SK-N-SH treated with all-trans-retinoic acid at 6 μM for 48 hours (cell line): Measurements from ENCODE around the gene NEUROD4.
A peak's percentile ranks its signal among the peaks of the same experiment; 100 is the strongest.

Source experiments
- ATAC-seq: fragments of 200-7000 bp; cut with Tn5 transposase; 3 replicates; pipeline ENCODE4 v1.9.1; 2020; ENCODE audit warnings: mild to moderate bottlenecking, moderate library complexity
- ARNTL ChIP-seq: fragments of 450-650 bp; formaldehyde crosslinking; IDR thresholded peaks from 2 replicates; pipeline ENCODE4 v1.5.0; 2020; ENCODE audit warnings: low read depth, mild to moderate bottlenecking, moderate library complexity, borderline replicate concordance
- BACH2 ChIP-seq: fragments of 250-450 bp; sonication (Bioruptor Pico); IDR thresholded peaks from 2 replicates; pipeline ENCODE4 v1.9.0; 2021; ENCODE audit warnings: mild to moderate bottlenecking, borderline replicate concordance
- CSDC2 ChIP-seq: fragments of 250-450 bp; sonication (Bioruptor Pico); IDR thresholded peaks from 2 replicates; pipeline ENCODE4 v1.5.0; 2020; ENCODE audit warnings: mild to moderate bottlenecking, moderate library complexity
- CSRNP3 ChIP-seq: fragments of 250-450 bp; sonication (Bioruptor Pico); IDR thresholded peaks from 2 replicates; pipeline ENCODE4 v1.5.1; 2021; ENCODE audit warnings: mild to moderate bottlenecking, moderate library complexity
- ESRRG ChIP-seq: fragments of 250-450 bp; sonication (Bioruptor Pico); IDR thresholded peaks from 2 replicates; pipeline ENCODE4 v1.6.1; 2021; ENCODE audit warnings: mild to moderate bottlenecking
- GLIS3 ChIP-seq: fragments of 250-450 bp; sonication (Bioruptor Pico); IDR thresholded peaks from 2 replicates; pipeline ENCODE4 v1.5.0; 2020; ENCODE audit warnings: mild to moderate bottlenecking, moderate library complexity
- ISL1 ChIP-seq: fragments of 250-450 bp; sonication (Bioruptor Pico); IDR thresholded peaks from 2 replicates; pipeline ENCODE4 v2.1.2; 2022; ENCODE audit warnings: mild to moderate bottlenecking, moderate library complexity
- OSR1 ChIP-seq: fragments of 250-450 bp; sonication (Bioruptor Pico); IDR thresholded peaks from 2 replicates; pipeline ENCODE4 v1.8.0; 2022; ENCODE audit warnings: moderate library complexity, mild to moderate bottlenecking, inconsistent platforms
- PATZ1 ChIP-seq: fragments of 250-450 bp; sonication (Bioruptor Pico); IDR thresholded peaks from 2 replicates; pipeline ENCODE4 v1.8.0; 2020; ENCODE audit warnings: mild to moderate bottlenecking, moderate library complexity, borderline replicate concordance
- PPARA ChIP-seq: fragments of 250-450 bp; sonication (Bioruptor Pico); IDR thresholded peaks from 2 replicates; pipeline ENCODE4 v1.5.0; 2020; ENCODE audit warnings: mild to moderate bottlenecking, borderline replicate concordance
- RARB ChIP-seq: fragments of 250-450 bp; sonication (Bioruptor Pico); IDR thresholded peaks from 2 replicates; pipeline ENCODE4 v1.8.0; 2021; ENCODE audit warnings: mild to moderate bottlenecking, moderate library complexity
- SNAI2 ChIP-seq: fragments of 250-450 bp; sonication (Bioruptor Pico); IDR thresholded peaks from 2 replicates; pipeline ENCODE4 v1.5.0; 2020; ENCODE audit warnings: mild to moderate bottlenecking, moderate library complexity
- TCF4 ChIP-seq: fragments of 250-450 bp; sonication (Bioruptor Pico); IDR thresholded peaks from 2 replicates; pipeline ENCODE4 v1.8.0; 2021; ENCODE audit warnings: mild to moderate bottlenecking, moderate library complexity, borderline replicate concordance
- TOX ChIP-seq: fragments of 250-450 bp; sonication (Bioruptor Pico); IDR thresholded peaks from 2 replicates; pipeline ENCODE4 v1.8.0; 2021; ENCODE audit warnings: mild to moderate bottlenecking, moderate library complexity, borderline replicate concordance
- ZC3H10 ChIP-seq: fragments of 250-450 bp; sonication (Bioruptor Pico); IDR thresholded peaks from 2 replicates; pipeline ENCODE4 v1.5.1; 2021; ENCODE audit warnings: mild to moderate bottlenecking, moderate library complexity
- ZFP3 ChIP-seq: fragments of 250-450 bp; sonication (Bioruptor Pico); IDR thresholded peaks from 2 replicates; pipeline ENCODE4 v1.5.0; 2020; ENCODE audit warnings: mild to moderate bottlenecking, moderate library complexity
- ZFP30 ChIP-seq: fragments of 450-650 bp; formaldehyde crosslinking; IDR thresholded peaks from 2 replicates; pipeline ENCODE4 v1.5.0; 2022; ENCODE audit warnings: mild to moderate bottlenecking, moderate library complexity
- ZNF565 ChIP-seq: fragments of 450-650 bp; formaldehyde crosslinking; conservative IDR thresholded peaks from 2 replicates; pipeline ENCODE4 v1.5.0; 2020; ENCODE audit warnings: low read depth, mild to moderate bottlenecking, moderate library complexity
- TF ChIP-seq, protein P1 (sequence below): fragments of 250-450 bp; sonication (Bioruptor Pico); IDR thresholded peaks from 2 replicates; pipeline ENCODE4 v1.5.0; 2020; ENCODE audit warnings: mild to moderate bottlenecking, moderate library complexity
- TF ChIP-seq, protein P2 (sequence below): fragments of 250-450 bp; sonication (Bioruptor Pico); IDR thresholded peaks from 2 replicates; pipeline ENCODE4 v1.5.1; 2020; ENCODE audit warnings: low read depth, mild to moderate bottlenecking, moderate library complexity

Gene NEUROD4

DNA sequence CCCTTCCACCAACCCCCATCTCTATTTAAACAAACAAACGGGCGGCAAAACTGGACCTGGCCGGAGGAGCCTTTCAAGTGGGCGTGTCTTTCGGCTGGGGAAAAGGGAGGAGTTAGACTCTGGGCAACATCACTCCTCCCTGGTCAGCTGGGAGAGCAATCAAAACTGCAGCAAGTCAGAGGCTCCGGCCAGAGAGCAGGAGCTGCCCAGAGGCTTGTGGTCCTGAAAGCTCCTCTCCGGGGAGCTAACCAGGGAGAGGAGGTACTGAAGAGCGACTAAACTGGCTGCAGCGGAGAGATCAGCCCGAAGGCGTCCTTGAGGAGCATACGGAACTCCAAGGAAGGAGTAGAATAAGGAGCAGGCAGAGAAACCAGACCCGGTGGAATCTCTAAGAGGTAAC, at the start of gene NEUROD4:
Gene NEUROD4 (plus strand): TSS at position 191 of the 400 bp plus-strand sequence. CDS start 6,466 bp downstream, outside the sequence.
- no peak for TF ChIP-seq OSR1
- peak; percentile 86; the same call in 1 of the 2 replicates for TF ChIP-seq CSDC2 (CRISPR knock-in tag)
- no peak for TF ChIP-seq ZC3H10 (CRISPR knock-in tag)
- peak; percentile 32; the same call in 1 of the 2 replicates for TF ChIP-seq ZFP30
- peak; percentile 26; the same call in 1 of the 2 replicates for TF ChIP-seq SNAI2 (CRISPR knock-in tag)
- TF ChIP-seq ZFP3 (CRISPR knock-in tag) = 0 out of 2 replicates have a peak, but pooled peaks have one; percentile 60
- peak; percentile 97 for ATAC-seq

DNA sequence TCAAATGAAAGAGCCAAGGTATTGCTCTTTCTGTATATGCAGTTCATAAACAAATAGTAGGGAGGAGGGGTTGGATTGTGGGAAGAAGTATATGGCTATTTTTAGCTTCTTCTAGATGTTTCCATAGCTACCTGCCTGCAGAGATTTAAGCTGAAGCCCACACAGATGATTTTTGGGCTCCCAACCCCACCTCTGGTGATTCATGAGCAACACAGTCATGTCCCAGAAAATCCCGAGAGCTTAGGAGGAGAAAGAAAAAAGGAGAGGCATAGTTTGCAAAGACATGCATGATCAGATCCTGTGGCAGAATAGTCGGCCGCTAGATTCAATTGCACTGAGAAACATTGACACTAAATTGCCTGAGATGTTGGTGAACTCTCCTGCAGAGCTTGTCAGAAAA, 49.0 kb upstream of the NEUROD4 start:
- no peak for ATAC-seq
- TF ChIP-seq PPARA (CRISPR knock-in tag) = no peak
- TF ChIP-seq TOX (CRISPR knock-in tag) = no peak
- TF ChIP-seq ARNTL (CRISPR knock-in tag) = no peak
- no peak for TF ChIP-seq ZNF565 (CRISPR knock-in tag)
- TF ChIP-seq ZFP3 (CRISPR knock-in tag) = no peak
- no peak for TF ChIP-seq PATZ1 (CRISPR knock-in tag)
- no peak for TF ChIP-seq ISL1 (CRISPR knock-in tag)
- TF ChIP-seq GLIS3 (CRISPR knock-in tag) = no peak
- TF ChIP-seq ZFP30 = no peak
- TF ChIP-seq, protein P1, sequence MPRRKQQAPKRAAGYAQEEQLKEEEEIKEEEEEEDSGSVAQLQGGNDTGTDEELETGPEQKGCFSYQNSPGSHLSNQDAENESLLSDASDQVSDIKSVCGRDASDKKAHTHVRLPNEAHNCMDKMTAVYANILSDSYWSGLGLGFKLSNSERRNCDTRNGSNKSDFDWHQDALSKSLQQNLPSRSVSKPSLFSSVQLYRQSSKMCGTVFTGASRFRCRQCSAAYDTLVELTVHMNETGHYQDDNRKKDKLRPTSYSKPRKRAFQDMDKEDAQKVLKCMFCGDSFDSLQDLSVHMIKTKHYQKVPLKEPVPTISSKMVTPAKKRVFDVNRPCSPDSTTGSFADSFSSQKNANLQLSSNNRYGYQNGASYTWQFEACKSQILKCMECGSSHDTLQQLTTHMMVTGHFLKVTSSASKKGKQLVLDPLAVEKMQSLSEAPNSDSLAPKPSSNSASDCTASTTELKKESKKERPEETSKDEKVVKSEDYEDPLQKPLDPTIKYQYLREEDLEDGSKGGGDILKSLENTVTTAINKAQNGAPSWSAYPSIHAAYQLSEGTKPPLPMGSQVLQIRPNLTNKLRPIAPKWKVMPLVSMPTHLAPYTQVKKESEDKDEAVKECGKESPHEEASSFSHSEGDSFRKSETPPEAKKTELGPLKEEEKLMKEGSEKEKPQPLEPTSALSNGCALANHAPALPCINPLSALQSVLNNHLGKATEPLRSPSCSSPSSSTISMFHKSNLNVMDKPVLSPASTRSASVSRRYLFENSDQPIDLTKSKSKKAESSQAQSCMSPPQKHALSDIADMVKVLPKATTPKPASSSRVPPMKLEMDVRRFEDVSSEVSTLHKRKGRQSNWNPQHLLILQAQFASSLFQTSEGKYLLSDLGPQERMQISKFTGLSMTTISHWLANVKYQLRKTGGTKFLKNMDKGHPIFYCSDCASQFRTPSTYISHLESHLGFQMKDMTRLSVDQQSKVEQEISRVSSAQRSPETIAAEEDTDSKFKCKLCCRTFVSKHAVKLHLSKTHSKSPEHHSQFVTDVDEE = no peak
- TF ChIP-seq, protein P2, sequence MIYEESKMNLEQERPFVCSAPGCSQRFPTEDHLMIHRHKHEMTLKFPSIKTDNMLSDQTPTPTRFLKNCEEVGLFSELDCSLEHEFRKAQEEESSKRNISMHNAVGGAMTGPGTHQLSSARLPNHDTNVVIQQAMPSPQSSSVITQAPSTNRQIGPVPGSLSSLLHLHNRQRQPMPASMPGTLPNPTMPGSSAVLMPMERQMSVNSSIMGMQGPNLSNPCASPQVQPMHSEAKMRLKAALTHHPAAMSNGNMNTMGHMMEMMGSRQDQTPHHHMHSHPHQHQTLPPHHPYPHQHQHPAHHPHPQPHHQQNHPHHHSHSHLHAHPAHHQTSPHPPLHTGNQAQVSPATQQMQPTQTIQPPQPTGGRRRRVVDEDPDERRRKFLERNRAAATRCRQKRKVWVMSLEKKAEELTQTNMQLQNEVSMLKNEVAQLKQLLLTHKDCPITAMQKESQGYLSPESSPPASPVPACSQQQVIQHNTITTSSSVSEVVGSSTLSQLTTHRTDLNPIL (CRISPR knock-in tag) = no peak
- no peak for TF ChIP-seq SNAI2 (CRISPR knock-in tag)
- TF ChIP-seq RARB (CRISPR knock-in tag) = no peak
- no peak for TF ChIP-seq BACH2
- no peak for TF ChIP-seq CSRNP3 (CRISPR knock-in tag)
- TF ChIP-seq OSR1 = no peak
- TF ChIP-seq, all 23 proteins: peak for 0

DNA sequence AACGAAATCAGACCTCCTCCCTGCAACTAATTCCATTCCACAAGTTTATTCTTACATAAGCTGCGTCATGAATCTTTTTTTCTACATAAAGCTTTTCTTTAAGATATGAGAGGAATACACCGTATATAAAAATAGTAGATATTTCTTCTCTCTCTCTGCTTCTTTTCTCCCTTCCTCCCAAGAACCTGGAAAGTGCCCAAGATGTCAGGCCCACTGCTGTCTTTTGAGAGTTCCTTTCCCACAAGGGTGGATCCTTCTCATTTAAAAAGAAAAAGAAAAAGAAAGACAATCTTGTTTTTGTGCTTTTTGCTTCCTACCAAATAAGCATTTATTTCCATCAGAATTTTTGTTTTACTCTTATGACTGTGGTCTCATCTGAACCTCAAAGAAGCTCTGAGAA, 46.2 kb upstream of the NEUROD4 start:
- TF ChIP-seq GLIS3 (CRISPR knock-in tag) (no peak), CSDC2 (CRISPR knock-in tag) (no peak), OSR1 (no peak), ZNF565 (CRISPR knock-in tag) (no peak), ESRRG (CRISPR knock-in tag) (no peak), ARNTL (CRISPR knock-in tag) (no peak), SNAI2 (CRISPR knock-in tag) (no peak), TCF4 (no peak), TOX (CRISPR knock-in tag) (no peak), ZFP30 (no peak), PPARA (CRISPR knock-in tag) (no peak)
- ATAC-seq = no peak

- TF ChIP-seq PATZ1 (CRISPR knock-in tag) = no peak
- TF ChIP-seq ZFP30 = no peak
- no peak for TF ChIP-seq ZC3H10 (CRISPR knock-in tag)
- no peak for TF ChIP-seq TCF4
- TF ChIP-seq ZFP3 (CRISPR knock-in tag) = no peak
- no peak for TF ChIP-seq TOX (CRISPR knock-in tag)
- no peak for TF ChIP-seq PPARA (CRISPR knock-in tag)
- TF ChIP-seq ZNF565 (CRISPR knock-in tag) = no peak
- no peak for TF ChIP-seq CSRNP3 (CRISPR knock-in tag)
- ATAC-seq = no peak
Measured at GRCh38 chr12:54974279-54974678, 45.5 kb upstream of the NEUROD4 start.
